MM.1S (cell line): ENCODE measurements around the gene XPNPEP2.

Source experiments
- DNase-seq: peaks from one replicate; pipeline ENCODE4 v3.0.0-alpha.2; 2015
- H2AFZ ChIP-seq: fragments of 300-600 bp; sonication (generic); 2 replicates; pipeline ENCODE4 v1.6.0; 2016; ENCODE audit warnings: antibody characterized with exemption, low read length
- H3F3A ChIP-seq: fragments of 300-600 bp; sonication (generic); 2 replicates; pipeline ENCODE4 v1.6.1; 2016; ENCODE audit warnings: mild to moderate bottlenecking, antibody characterized with exemption, low read length, moderate library complexity, mixed read lengths; ENCODE audit not compliant: insufficient read depth
- H3K27ac ChIP-seq: fragments of 300-600 bp; sonication (generic); 2 replicates; pipeline ENCODE4 v1.5.1; 2016; ENCODE audit warnings: mild to moderate bottlenecking, low read length
- H3K27me3 ChIP-seq: fragments of 300-600 bp; sonication (generic); replicated peaks from 2 replicates; pipeline ENCODE4 v1.6.0; 2016; ENCODE audit warnings: low read length; ENCODE audit not compliant: insufficient read depth
- H3K36me3 ChIP-seq: fragments of 300-600 bp; sonication (generic); replicated peaks from 2 replicates; pipeline ENCODE4 v1.6.1; 2016; ENCODE audit warnings: mild to moderate bottlenecking, low read length, mixed read lengths; ENCODE audit not compliant: insufficient read depth
- H3K4me1 ChIP-seq: fragments of 300-600 bp; sonication (generic); 2 replicates; pipeline ENCODE4 v1.6.1; 2016; ENCODE audit warnings: low read length, mixed read lengths
- H3K4me2 ChIP-seq: fragments of 300-600 bp; sonication (generic); 2 replicates; pipeline ENCODE4 v1.6.0; 2016; ENCODE audit warnings: low read depth, low read length
- H3K4me3 ChIP-seq: fragments of 300-600 bp; sonication (generic); 2 replicates; pipeline ENCODE4 v1.5.1; 2016; ENCODE audit warnings: low read length, mixed read lengths
- H3K79me2 ChIP-seq: fragments of 300-600 bp; sonication (generic); 2 replicates; pipeline ENCODE4 v1.6.1; 2016; ENCODE audit warnings: mixed run types, low read length, mixed read lengths
- H3K9ac ChIP-seq: fragments of 300-600 bp; sonication (generic); 2 replicates; pipeline ENCODE4 v1.6.1; 2016; ENCODE audit warnings: low read length, mixed read lengths
- H3K9me2 ChIP-seq: fragments of 300-600 bp; sonication (generic); replicated peaks from 2 replicates; pipeline ENCODE4 v1.6.1; 2016; ENCODE audit warnings: mild to moderate bottlenecking, low read length, mixed read lengths; ENCODE audit not compliant: insufficient read depth
- H3K9me3 ChIP-seq: fragments of 300-600 bp; sonication (generic); replicated peaks from 2 replicates; pipeline ENCODE4 v1.6.1; 2016; ENCODE audit warnings: mild to moderate bottlenecking, low read length, mixed read lengths; ENCODE audit not compliant: insufficient read depth
- H4K20me1 ChIP-seq: fragments of 300-600 bp; sonication (generic); 2 replicates; pipeline ENCODE4 v1.6.1; 2016; ENCODE audit warnings: mild to moderate bottlenecking, low read length, moderate library complexity, mixed read lengths; ENCODE audit not compliant: insufficient read depth
- CTCF ChIP-seq: fragments of 300-600 bp; sonication (generic); IDR thresholded peaks from 2 replicates; pipeline ENCODE4 v1.5.1; 2016; ENCODE audit warnings: antibody characterized with exemption, low read length, mixed read lengths
- EZH2 ChIP-seq: fragments of 300-600 bp; sonication (generic); optimal IDR thresholded peaks from 2 replicates; pipeline ENCODE3; 2017; ENCODE audit warnings: low read depth, mild to moderate bottlenecking, antibody characterized with exemption, low read length, mixed read lengths
- EZH2phosphoT487 ChIP-seq: fragments of 300-600 bp; sonication (generic); IDR thresholded peaks from 2 replicates; pipeline ENCODE4 v1.6.1; 2018; ENCODE audit warnings: antibody characterized with exemption, low read length

Gene XPNPEP2

GRCh38 chrX:129791336-129791735 lies 52.6 kb downstream of the XPNPEP2 start:
- TF ChIP-seq EZH2 (no peak), EZH2phosphoT487 (no peak), CTCF (no peak)
- DNase-seq: no peak
- 0 out of 2 replicates have a peak, but pooled peaks cover 6% of the 10 kb centered on the region for H3F3A ChIP-seq

GRCh38 chrX:129791961-129792570 lies 53.3 kb downstream of the XPNPEP2 start:
- Histone ChIP-seq H3K9ac (no peak overlapping the region), H3K27ac (no peak overlapping the region), H3K9me3 (no peaks in the 10 kb centered on the region), H4K20me1 (no peaks in the 10 kb centered on the region), H3K4me2 (no peak overlapping the region), H2AFZ (no peak overlapping the region), H3K4me1 (0 out of 2 replicates have a peak, but pooled peaks cover 3% of the 10 kb centered on the region), H3K79me2 (peaks cover 15% of the 10 kb centered on the region), H3K36me3 (peaks cover 6% of the 10 kb centered on the region; the same call in 1 of the 2 replicates), H3K27me3 (no peaks in the 10 kb centered on the region), H3F3A (0 out of 2 replicates have a peak, but pooled peaks cover 6% of the 10 kb centered on the region), H3K4me3 (no peak overlapping the region), H3K9me2 (no peaks in the 10 kb centered on the region)
- no peak for TF ChIP-seq EZH2phosphoT487
- no peak for DNase-seq

More at GRCh38 chrX:129791336-129791735, 52.6 kb downstream of the XPNPEP2 start:
- H3K9ac ChIP-seq: no peak overlapping the region
- H3K4me3 ChIP-seq: no peak overlapping the region
- no peak overlapping the region for H2AFZ ChIP-seq
- no peaks in the 10 kb centered on the region for H3K27me3 ChIP-seq
- no peaks in the 10 kb centered on the region for H4K20me1 ChIP-seq
- H3K79me2 ChIP-seq: peaks cover 19% of the 10 kb centered on the region
- no peak overlapping the region for H3K4me2 ChIP-seq
- peaks cover 6% of the 10 kb centered on the region; the same call in 1 of the 2 replicates for H3K36me3 ChIP-seq
- no peaks in the 10 kb centered on the region for H3K9me3 ChIP-seq
- H3K4me1 ChIP-seq: peaks cover 6% of the 10 kb centered on the region; the same call in 1 of the 2 replicates
- no peak overlapping the region for H3K27ac ChIP-seq
- no peaks in the 10 kb centered on the region for H3K9me2 ChIP-seq

DNA sequence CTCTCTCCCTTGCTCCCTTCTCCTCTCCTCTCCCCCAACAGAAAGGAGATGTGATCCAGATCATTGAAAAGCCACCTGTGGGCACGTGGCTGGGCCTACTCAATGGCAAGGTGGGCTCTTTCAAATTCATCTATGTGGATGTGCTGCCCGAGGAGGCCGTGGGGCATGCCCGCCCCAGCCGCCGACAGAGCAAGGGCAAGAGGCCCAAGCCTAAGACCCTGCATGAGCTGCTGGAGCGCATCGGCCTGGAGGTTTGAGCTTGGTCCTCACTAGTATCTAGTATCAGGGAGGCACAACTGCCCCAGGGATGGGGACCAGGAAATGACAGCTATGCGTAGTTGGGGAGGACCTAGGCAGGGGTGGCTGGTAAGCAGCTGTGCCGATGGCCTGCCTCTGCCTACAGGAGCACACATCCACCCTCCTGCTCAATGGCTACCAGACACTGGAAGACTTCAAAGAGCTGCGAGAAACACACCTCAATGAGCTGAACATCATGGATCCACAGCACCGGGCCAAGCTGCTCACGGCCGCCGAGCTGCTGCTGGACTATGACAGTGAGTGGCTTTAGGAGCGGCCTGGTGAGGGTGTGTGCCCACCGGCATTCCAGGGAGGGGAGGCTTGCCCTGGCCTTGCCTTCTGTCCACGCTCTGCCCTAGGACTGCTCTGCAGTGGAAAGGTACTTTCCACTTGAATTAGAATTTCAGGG lies 54.0 kb downstream of the XPNPEP2 start:
- H3K9me2 ChIP-seq: no peaks in the 10 kb centered on the region
- no peaks in the 10 kb centered on the region for H3K9me3 ChIP-seq
- H2AFZ ChIP-seq: no peak overlapping the region
- H3F3A ChIP-seq: 0 out of 2 replicates have a peak, but pooled peaks cover 6% of the 10 kb centered on the region
- H3K9ac ChIP-seq: no peak overlapping the region
- H3K27ac ChIP-seq: no peak overlapping the region
- peaks cover 8% of the 10 kb centered on the region for H3K79me2 ChIP-seq
- H3K27me3 ChIP-seq: no peaks in the 10 kb centered on the region
- TF ChIP-seq EZH2 (no peak), EZH2phosphoT487 (no peak), CTCF (no peak)
- H3K4me1 ChIP-seq: no peaks in the 10 kb centered on the region
- 0 out of 2 replicates have a peak, but pooled peaks cover 6% of the 10 kb centered on the region for H3K36me3 ChIP-seq
- H3K4me2 ChIP-seq: no peak overlapping the region
- DNase-seq: no peak
- no peak overlapping the region for H3K4me3 ChIP-seq
- H4K20me1 ChIP-seq: no peaks in the 10 kb centered on the region
